WTC11 (cell line): ENCODE measurements around the gene ACTN2. TPM values are rescaled to one million over a fixed set of nuclear protein-coding genes. Genes with fewer than 3 reads are reported as not detected.

Experiments
- ATAC-seq: fragments of 200-7000 bp; cut with Tn5 transposase; 2 replicates; pipeline ENCODE4 v1.10.0; 2021; ENCODE audit warnings: mild to moderate bottlenecking, moderate library complexity
- CTCF ChIA-PET: fragments of 300-600 bp; sonication (Branson Sonifier 250); formaldehyde crosslinking; loops from one replicate; lab custom pipeline; 2021; ENCODE audit warnings: antibody characterized with exemption; lab: Charles Lee
- POLR2A ChIA-PET: fragments of 350-600 bp; sonication (Branson Sonifier 250); formaldehyde crosslinking; loops from one replicate; lab custom pipeline; 2021; ENCODE audit warnings: antibody characterized with exemption; lab: Charles Lee
- DNase-seq: peaks from one replicate; pipeline ENCODE4 v3.0.0; 2021; ENCODE audit warnings: low spot score
- H3K27ac Mint-ChIP-seq: 2 replicates; pipeline ENCODE4 v1.8.0; 2021; ENCODE audit warnings: mixed read lengths
- H3K27me3 Mint-ChIP-seq: 2 replicates; pipeline ENCODE4 v1.8.0; 2021; ENCODE audit warnings: low read depth, mild to moderate bottlenecking, moderate library complexity, mixed read lengths
- H3K36me3 Mint-ChIP-seq: 2 replicates; pipeline ENCODE4 v1.8.0; 2021; ENCODE audit warnings: mixed read lengths
- H3K4me1 Mint-ChIP-seq: 2 replicates; pipeline ENCODE4 v1.8.0; 2022; ENCODE audit warnings: mixed read lengths
- H3K4me3 Mint-ChIP-seq: 2 replicates; pipeline ENCODE4 v1.8.0; 2021; ENCODE audit warnings: mild to moderate bottlenecking, moderate library complexity, mixed read lengths
- H3K9me3 Mint-ChIP-seq: 2 replicates; pipeline ENCODE4 v1.8.0; 2021; ENCODE audit warnings: mixed read lengths
- CBFB ChIP-seq: sonication (generic); formaldehyde crosslinking; IDR thresholded peaks from 2 replicates; pipeline ENCODE4 v1.8.1; 2022; ENCODE audit warnings: mild to moderate bottlenecking, low read depth, missing genetic modification reagents
- CDX4 ChIP-seq: fragments of 250-450 bp; sonication (Bioruptor Pico); IDR thresholded peaks from 2 replicates; pipeline ENCODE4 v1.9.0; 2021; ENCODE audit warnings: moderate library complexity, mild to moderate bottlenecking, inconsistent platforms, borderline replicate concordance
- E2F4 ChIP-seq: sonication (generic); formaldehyde crosslinking; IDR thresholded peaks from 2 replicates; pipeline ENCODE4 v1.8.1; 2022; ENCODE audit warnings: low read depth, mild to moderate bottlenecking, moderate library complexity, missing genetic modification reagents, borderline replicate concordance
- ESRRA ChIP-seq: sonication (generic); formaldehyde crosslinking; IDR thresholded peaks from 2 replicates; pipeline ENCODE4 v1.8.1; 2022; ENCODE audit warnings: mild to moderate bottlenecking, missing genetic modification reagents, borderline replicate concordance
- GTF2I ChIP-seq: fragments of 250-450 bp; sonication (Bioruptor Pico); conservative IDR thresholded peaks from 2 replicates; pipeline ENCODE4 v1.4.0; 2021; ENCODE audit warnings: mild to moderate bottlenecking
- HMGA2 ChIP-seq: fragments of 250-450 bp; sonication (Bioruptor Pico); IDR thresholded peaks from 2 replicates; pipeline ENCODE4 v1.4.0; 2021; ENCODE audit warnings: mild to moderate bottlenecking, moderate library complexity
- TCF7 ChIP-seq: sonication (generic); formaldehyde crosslinking; IDR thresholded peaks from 2 replicates; pipeline ENCODE4 v1.8.0; 2022; ENCODE audit warnings: mild to moderate bottlenecking, low read depth, missing genetic modification reagents, moderate library complexity
- USF2 ChIP-seq: sonication (generic); formaldehyde crosslinking; IDR thresholded peaks from 2 replicates; pipeline ENCODE4 v1.8.1; 2023; ENCODE audit warnings: mild to moderate bottlenecking, missing genetic modification reagents, moderate library complexity
- ZNF396 ChIP-seq: fragments of 250-450 bp; sonication (Bioruptor Pico); IDR thresholded peaks from 2 replicates; pipeline ENCODE4 v1.8.0; 2021; ENCODE audit warnings: mild to moderate bottlenecking, moderate library complexity, borderline replicate concordance
- ZNF423 ChIP-seq: fragments of 250-450 bp; sonication (Bioruptor Pico); IDR thresholded peaks from 2 replicates; pipeline ENCODE4 v2.1.2; 2022; ENCODE audit warnings: mild to moderate bottlenecking, moderate library complexity
- total RNA-seq: library from RNA; stranded (reverse); gene quantifications from 3 replicates; pipeline ENCODE4 v1.2.3, GENCODE V29; 2021
- TF ChIP-seq, protein P1 (sequence below): sonication (generic); formaldehyde crosslinking; IDR thresholded peaks from 2 replicates; pipeline ENCODE4 v1.8.1; 2023; ENCODE audit warnings: mild to moderate bottlenecking, moderate library complexity, missing genetic modification reagents
- TF ChIP-seq, protein P2 (sequence below): fragments of 250-450 bp; sonication (Bioruptor Pico); IDR thresholded peaks from 2 replicates; pipeline ENCODE4 v1.9.0; 2021; ENCODE audit warnings: mild to moderate bottlenecking
- TF ChIP-seq, protein P3 (sequence below): sonication (generic); formaldehyde crosslinking; IDR thresholded peaks from 2 replicates; pipeline ENCODE4 v1.8.0; 2022; ENCODE audit warnings: mild to moderate bottlenecking, missing genetic modification reagents
- TF ChIP-seq, protein P4 (sequence below): sonication (generic); formaldehyde crosslinking; IDR thresholded peaks from 2 replicates; pipeline ENCODE4 v1.8.1; 2022; ENCODE audit warnings: mild to moderate bottlenecking, moderate library complexity, missing genetic modification reagents
- TF ChIP-seq, protein P5 (sequence below): fragments of 250-450 bp; sonication (Bioruptor Pico); IDR thresholded peaks from 2 replicates; pipeline ENCODE4 v1.9.0; 2021; ENCODE audit warnings: mild to moderate bottlenecking
- TF ChIP-seq, protein P6 (sequence below): sonication (generic); formaldehyde crosslinking; IDR thresholded peaks from 2 replicates; pipeline ENCODE4 v1.8.0; 2023; ENCODE audit warnings: mild to moderate bottlenecking, missing genetic modification reagents

ACTN2 gene
- total RNA-seq, 1 experiment from 2014 or later = 2.0 TPM

GRCh38 chr1:236799001-236799400, 112.7 kb downstream of the ACTN2 start:
- DNase-seq (no peak), ATAC-seq (no peak)
- Mint-ChIP-seq H3K9me3 (no peaks in the 10 kb centered on the region), H3K4me1 (peaks cover 19% of the 10 kb centered on the region), H3K27ac (no peak overlapping the region), H3K36me3 (no peaks in the 10 kb centered on the region), H3K27me3 (no peaks in the 10 kb centered on the region), H3K4me3 (no peak overlapping the region)
- ChIA-PET CTCF (no interaction called here), POLR2A (no interaction called here)
- TF ChIP-seq CBFB (CRISPR knock-in tag) (no peak), CDX4 (no peak), USF2 (no peak)
- TF ChIP-seq, protein P1, sequence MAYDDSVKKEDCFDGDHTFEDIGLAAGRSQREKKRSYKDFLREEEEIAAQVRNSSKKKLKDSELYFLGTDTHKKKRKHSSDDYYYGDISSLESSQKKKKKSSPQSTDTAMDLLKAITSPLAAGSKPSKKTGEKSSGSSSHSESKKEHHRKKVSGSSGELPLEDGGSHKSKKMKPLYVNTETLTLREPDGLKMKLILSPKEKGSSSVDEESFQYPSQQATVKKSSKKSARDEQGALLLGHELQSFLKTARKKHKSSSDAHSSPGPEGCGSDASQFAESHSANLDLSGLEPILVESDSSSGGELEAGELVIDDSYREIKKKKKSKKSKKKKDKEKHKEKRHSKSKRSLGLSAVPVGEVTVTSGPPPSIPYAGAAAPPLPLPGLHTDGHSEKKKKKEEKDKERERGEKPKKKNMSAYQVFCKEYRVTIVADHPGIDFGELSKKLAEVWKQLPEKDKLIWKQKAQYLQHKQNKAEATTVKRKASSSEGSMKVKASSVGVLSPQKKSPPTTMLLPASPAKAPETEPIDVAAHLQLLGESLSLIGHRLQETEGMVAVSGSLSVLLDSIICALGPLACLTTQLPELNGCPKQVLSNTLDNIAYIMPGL (CRISPR knock-in tag) = no peak
- TF ChIP-seq, protein P2, sequence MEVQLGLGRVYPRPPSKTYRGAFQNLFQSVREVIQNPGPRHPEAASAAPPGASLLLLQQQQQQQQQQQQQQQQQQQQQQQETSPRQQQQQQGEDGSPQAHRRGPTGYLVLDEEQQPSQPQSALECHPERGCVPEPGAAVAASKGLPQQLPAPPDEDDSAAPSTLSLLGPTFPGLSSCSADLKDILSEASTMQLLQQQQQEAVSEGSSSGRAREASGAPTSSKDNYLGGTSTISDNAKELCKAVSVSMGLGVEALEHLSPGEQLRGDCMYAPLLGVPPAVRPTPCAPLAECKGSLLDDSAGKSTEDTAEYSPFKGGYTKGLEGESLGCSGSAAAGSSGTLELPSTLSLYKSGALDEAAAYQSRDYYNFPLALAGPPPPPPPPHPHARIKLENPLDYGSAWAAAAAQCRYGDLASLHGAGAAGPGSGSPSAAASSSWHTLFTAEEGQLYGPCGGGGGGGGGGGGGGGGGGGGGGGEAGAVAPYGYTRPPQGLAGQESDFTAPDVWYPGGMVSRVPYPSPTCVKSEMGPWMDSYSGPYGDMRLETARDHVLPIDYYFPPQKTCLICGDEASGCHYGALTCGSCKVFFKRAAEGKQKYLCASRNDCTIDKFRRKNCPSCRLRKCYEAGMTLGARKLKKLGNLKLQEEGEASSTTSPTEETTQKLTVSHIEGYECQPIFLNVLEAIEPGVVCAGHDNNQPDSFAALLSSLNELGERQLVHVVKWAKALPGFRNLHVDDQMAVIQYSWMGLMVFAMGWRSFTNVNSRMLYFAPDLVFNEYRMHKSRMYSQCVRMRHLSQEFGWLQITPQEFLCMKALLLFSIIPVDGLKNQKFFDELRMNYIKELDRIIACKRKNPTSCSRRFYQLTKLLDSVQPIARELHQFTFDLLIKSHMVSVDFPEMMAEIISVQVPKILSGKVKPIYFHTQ (CRISPR knock-in tag) = no peak
- TF ChIP-seq, protein P3, sequence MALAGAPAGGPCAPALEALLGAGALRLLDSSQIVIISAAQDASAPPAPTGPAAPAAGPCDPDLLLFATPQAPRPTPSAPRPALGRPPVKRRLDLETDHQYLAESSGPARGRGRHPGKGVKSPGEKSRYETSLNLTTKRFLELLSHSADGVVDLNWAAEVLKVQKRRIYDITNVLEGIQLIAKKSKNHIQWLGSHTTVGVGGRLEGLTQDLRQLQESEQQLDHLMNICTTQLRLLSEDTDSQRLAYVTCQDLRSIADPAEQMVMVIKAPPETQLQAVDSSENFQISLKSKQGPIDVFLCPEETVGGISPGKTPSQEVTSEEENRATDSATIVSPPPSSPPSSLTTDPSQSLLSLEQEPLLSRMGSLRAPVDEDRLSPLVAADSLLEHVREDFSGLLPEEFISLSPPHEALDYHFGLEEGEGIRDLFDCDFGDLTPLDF (CRISPR knock-in tag) = no peak
- TF ChIP-seq, protein P4, sequence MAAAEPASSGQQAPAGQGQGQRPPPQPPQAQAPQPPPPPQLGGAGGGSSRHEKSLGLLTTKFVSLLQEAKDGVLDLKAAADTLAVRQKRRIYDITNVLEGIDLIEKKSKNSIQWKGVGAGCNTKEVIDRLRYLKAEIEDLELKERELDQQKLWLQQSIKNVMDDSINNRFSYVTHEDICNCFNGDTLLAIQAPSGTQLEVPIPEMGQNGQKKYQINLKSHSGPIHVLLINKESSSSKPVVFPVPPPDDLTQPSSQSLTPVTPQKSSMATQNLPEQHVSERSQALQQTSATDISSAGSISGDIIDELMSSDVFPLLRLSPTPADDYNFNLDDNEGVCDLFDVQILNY (CRISPR knock-in tag) = no peak

GRCh38 chr1:236800002-236800620, 113.8 kb downstream of the ACTN2 start:
- Mint-ChIP-seq H3K4me3 (no peak overlapping the region), H3K4me1 (peaks cover 13% of the 10 kb centered on the region), H3K9me3 (no peaks in the 10 kb centered on the region), H3K27me3 (no peaks in the 10 kb centered on the region), H3K27ac (no peak overlapping the region), H3K36me3 (no peaks in the 10 kb centered on the region)
- ATAC-seq (no peak), DNase-seq (no peak)
- POLR2A ChIA-PET = interaction anchor here (0.7 to 1.1 kb wide), 2 partner anchors 11 to 605 kb away, joined by 3 to 4 read pairs; no protein-coding TSS in a partner anchor
- CTCF ChIA-PET = interaction anchor here (1.3 kb wide), 1 partner anchor 191 kb away, joined by 7 read pairs; no protein-coding TSS in a partner anchor
- TF ChIP-seq TCF7 (CRISPR knock-in tag) (no peak), ZNF423 (CRISPR knock-in tag) (no peak), ESRRA (no peak), ZNF396 (CRISPR knock-in tag) (no peak), E2F4 (no peak), HMGA2 (CRISPR knock-in tag) (no peak), GTF2I (CRISPR knock-in tag) (no peak)
- TF ChIP-seq, protein P4 (CRISPR knock-in tag) = no peak
- TF ChIP-seq, protein P5, sequence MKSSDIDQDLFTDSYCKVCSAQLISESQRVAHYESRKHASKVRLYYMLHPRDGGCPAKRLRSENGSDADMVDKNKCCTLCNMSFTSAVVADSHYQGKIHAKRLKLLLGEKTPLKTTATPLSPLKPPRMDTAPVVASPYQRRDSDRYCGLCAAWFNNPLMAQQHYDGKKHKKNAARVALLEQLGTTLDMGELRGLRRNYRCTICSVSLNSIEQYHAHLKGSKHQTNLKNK (CRISPR knock-in tag) = no peak
- TF ChIP-seq, protein P6, sequence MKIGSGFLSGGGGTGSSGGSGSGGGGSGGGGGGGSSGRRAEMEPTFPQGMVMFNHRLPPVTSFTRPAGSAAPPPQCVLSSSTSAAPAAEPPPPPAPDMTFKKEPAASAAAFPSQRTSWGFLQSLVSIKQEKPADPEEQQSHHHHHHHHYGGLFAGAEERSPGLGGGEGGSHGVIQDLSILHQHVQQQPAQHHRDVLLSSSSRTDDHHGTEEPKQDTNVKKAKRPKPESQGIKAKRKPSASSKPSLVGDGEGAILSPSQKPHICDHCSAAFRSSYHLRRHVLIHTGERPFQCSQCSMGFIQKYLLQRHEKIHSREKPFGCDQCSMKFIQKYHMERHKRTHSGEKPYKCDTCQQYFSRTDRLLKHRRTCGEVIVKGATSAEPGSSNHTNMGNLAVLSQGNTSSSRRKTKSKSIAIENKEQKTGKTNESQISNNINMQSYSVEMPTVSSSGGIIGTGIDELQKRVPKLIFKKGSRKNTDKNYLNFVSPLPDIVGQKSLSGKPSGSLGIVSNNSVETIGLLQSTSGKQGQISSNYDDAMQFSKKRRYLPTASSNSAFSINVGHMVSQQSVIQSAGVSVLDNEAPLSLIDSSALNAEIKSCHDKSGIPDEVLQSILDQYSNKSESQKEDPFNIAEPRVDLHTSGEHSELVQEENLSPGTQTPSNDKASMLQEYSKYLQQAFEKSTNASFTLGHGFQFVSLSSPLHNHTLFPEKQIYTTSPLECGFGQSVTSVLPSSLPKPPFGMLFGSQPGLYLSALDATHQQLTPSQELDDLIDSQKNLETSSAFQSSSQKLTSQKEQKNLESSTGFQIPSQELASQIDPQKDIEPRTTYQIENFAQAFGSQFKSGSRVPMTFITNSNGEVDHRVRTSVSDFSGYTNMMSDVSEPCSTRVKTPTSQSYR (CRISPR knock-in tag) = no peak
